ENCODE results near the gene RALY.

Gene RALY

DNA sequence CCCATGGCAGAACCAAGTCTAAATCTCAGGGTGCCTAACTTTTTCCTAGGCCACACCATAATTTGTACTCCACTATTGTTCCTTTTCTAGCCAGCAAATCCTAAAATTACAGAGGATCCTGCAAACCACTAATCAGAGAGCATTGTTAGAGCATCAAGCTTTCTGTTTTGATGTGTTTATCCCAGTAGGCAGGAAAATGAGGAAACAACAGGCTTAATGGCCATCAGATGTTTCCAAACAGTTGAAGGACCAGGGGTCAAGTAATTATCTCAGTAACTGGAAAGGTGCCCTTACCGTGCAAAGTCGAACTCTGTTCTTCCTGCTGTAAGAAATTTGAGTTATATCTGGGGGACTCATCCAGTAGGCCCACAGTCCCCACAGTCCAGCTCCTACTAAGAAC, 58.7 kb downstream of the RALY start:
- DNase-seq = no peak

DNA sequence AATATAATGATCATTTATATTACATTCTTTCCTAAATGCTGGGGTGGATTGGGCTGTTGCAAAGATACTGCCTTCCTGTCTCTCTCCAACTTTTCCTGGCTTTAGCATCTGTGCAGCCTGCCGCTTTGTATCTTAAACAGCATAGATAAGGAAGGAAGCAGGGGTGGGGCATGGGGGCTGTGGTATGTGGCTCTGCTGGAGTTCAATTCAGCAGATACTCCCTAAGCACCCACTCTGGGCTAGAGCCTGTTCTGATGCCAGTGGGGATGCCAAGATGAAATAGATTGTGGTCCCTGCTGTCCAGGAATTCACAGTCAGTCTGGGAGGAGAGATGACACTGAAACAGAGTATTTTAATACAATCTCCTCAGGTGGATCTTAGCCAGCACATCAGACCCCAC, 61.6 kb downstream of the RALY start:
- DNase-seq = no peak

DNA sequence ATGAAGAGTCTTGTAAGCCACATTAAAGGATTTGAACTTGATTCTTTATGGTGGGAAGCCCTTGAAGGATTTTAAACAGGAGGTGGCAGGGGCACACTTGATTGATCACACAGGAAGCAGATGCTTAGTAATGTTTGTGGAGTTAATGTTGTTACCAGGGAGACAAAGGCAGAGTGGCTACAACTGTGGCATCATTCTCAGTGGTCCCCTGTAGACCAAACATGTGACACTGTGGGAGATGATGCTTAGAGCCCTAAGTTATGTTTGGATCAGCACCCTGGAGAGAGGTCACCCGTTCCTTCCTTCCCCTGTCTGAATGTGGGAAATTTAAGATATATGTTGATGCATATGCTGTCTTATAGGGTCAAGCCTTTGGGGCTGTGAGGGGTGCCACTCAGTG, 65.1 kb downstream of the RALY start:
- peak; percentile 26 to 28 for DNase-seq

DNA sequence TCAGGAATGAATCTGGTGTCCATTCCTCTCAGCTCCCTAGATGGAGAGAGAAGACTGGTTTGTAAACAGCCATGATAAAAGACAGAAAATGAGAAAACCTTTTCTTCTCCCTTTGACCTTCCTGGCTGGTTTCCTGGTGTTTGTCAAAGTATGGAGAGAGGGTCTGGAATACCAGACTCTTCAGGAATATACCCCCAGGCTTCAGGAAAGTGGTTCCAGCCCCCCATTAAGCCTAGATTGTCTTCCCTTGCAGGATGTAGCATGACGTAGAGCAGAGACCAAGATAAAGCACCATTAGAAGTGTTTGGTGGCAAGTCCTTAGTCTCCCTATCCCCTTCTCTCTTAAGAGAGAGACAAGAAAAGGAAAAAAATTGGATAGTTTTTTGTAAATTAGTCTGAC, 67.3 kb downstream of the RALY start:
- no peak for DNase-seq

DNA sequence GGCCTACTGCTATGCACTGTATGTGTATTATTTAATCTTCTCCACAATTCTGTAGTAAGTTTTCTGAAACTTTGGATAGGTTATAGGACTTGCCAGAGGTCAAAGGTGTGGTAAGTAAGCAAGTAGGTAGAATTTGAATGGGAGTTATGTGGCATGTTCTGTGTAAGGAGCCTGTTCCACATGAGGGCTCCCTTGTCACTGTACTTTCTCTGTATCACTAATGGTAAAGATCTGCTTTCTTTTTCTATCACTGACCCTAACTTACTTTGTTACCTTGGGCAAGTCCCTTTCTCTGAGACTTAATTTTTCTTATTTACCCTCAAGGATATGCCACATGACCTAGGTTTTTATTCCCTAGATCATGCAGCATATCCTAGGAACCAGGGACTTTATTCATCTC, 68.0 kb downstream of the RALY start:
- no peak for DNase-seq

DNA sequence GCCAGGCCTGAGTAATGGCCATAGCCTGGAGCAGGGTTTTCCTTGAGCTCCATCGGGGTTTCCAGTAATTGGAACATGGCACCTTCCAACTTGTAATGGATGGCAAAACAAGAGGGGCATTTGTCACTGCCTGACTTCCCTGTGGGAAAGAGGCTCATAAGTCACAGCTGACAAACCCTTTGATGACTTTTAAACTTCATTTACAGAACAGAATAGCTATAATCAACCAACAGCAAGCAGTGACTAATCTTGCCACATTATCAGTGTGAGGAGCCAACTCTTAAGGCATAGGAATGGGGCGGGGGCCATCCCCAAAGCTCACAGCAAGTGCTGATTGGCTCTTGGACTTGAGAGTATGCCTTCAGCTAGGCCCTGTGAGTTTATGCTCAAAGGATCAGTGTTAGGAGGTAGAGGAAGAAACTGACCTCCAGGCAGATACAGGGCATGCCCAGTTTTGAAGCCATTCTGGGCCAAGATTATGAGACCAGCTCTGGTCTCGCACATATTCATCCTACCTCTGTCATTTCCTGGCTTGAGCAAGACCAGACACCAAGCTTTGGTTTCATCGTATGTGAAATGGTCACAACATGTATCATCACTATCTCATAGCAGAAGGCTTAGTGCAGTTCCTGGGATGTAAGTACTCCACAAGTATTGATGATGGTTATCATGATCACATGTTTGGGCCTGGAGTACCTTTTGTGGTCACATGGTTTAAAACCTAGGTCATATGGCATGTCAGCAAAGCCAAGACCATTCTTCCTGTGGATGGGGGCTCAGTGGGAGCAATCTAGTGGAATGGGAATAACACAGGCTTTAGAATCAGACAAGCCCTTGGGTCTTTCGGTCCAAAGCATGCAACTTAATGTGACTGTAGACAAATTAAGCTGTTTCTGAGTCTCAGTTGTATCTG, 69.1 kb downstream of the RALY start:
- no peak for DNase-seq

DNA sequence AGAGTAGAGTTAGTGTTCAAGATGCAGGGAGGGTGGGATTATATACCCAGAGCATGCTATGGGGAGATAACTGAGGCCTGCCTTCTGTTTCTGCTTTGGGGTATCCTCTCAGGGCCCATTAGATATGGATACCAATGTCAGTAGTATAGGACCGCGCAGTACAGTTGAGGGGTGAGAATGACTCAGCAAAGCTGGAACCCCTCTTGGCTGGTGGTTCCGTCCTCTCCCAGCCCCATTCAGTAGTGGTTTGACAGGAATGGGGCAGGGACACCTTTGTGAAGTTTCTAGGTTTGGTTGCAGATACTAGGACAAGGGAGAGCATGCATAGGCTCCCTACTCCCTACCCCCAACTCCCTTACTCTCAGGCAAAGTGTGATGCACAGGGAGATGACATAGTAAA, 70.6 kb downstream of the RALY start:
- no peak for DNase-seq

DNA sequence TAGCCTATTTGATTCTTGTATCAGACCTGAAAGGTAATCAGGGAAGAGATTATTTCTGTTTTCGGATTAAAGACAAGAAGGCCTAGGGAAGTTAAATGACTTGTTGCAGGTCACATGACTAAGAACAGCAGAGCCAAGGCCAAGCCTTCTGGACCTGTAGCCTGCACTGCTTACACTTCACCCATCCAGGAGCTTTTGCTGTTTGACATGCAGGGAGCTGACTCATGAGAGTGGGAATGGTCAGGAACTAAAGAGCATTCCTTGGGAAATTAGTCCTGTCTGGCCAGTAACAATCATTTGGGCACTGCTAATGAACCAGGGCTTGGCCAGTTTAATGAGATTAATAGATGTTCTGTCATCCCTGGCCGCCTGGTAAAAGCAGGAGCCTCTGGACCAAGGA, 71.5 kb downstream of the RALY start:
- no peak for DNase-seq

DNA sequence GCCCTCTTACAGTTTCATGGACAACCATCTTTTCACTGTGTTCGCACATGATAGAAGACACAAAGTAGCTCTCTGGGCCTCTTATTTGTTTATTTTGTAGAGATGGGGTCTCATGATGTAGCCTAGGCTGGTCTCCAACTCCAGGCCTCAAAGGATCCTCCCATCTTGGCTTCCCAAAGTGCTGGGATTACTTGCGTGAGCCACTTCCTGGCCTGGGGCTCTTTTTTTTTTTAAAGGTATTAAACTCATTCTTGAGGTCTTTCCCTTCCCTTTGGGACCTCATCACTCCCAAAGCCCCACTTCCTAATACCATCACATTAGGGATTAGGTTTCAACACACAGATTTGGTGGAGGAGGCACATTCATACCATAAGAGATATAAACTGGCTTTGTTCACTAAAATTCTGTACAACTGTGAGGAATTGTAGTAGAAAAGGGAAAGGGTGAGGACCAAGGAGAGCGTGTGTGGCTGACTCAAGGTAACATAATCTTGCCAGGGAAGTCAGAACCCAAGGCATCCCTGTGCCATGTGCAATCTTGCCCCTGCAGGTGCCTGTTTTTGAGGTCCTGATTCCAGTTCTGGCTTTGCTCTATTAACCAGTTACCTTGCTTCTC, 72.9 kb downstream of the RALY start:
- no peak for DNase-seq

DNA sequence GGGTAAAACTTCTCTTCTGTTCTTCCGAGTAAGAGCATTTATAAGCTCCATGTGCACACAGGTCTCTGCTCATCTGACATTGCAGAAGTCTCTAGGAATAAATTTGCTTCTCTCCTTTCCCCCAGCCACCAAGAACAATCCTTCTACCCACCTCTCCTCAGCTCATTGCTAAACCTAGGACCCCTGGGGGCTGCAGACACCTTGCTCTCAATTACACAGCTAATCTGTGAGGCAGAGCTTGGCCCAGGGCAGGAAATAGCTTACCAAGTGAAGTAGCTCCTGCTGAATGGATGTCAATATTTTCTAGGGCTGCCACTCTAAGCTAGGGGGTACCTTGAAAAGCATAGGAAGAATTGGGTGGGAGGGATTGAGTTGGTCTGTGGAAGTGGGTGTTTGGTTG, 74.3 kb downstream of the RALY start:
- no peak for DNase-seq

DNA sequence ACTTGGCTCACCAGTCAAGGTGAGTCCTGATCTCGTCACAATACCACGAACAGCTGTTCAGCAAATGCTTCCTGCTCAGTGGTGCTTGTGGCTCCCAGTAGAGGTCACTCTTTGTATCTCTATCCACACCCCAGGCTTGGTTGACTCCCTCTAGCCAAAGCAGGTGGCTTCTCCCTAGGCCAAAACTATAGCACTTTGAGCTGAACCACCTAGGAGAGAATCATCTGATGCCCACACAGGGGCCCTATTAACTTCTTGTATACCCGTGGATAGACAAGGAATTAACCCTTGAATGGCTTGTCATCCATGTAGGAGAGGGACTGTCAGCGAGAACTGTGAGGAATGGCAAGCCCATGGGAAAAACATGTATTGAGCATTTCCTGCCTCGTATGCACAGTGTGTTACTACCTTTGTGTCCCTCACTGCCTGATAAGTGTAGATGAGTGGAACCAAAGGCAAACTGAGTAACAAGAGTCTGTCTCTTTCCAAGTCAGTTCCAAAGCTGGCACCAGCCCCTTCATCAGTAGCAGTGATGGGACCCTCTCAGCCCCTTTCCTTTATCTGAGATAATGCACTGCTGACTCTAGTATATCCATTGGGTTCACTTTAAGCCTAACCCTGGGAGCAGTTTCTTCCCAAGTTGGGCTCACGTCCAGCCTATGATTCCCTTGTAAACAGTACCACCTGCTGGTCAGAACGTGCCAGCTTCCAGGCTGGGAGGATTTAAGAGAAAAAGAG, 75.8 kb downstream of the RALY start:
- DNase-seq = peak; percentile 54 to 64

DNA sequence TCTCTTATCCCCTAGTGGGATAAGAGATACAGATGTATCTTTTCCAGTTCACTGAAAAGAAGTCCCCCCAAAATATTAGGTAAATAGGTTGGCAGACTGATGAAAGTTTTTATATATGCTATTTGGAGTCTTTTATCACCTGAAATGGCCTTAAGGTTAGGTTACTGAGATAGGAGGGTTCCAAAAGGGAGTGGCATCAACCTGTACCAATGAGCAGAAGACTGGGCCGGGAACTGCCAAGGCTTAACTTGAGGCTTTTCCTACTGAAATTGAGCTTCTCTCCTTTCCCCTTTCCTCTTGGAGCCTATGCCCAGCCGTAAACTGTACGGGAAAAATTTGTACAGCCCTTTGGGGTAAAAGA, 76.3 kb downstream of the RALY start:
- no peak for DNase-seq

DNA sequence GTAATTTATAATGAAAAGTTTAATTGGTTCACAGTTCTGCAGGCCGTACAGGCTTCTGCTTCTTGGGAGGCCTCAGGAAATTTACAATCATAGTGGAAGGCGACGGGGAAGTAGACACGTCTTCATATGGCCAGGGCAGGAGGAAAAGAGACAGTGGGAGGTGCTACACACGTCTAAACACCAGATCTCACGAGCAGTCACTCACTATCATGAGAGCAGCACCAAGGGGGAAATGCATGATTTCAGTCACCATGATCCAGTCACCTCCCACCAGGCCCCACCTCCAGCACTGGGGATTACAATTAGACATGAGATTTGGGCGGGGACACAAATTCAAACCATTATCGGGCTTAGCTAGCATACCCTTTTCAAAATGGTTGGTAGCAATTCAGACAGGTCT, 77.1 kb downstream of the RALY start:
- DNase-seq = no peak

DNA sequence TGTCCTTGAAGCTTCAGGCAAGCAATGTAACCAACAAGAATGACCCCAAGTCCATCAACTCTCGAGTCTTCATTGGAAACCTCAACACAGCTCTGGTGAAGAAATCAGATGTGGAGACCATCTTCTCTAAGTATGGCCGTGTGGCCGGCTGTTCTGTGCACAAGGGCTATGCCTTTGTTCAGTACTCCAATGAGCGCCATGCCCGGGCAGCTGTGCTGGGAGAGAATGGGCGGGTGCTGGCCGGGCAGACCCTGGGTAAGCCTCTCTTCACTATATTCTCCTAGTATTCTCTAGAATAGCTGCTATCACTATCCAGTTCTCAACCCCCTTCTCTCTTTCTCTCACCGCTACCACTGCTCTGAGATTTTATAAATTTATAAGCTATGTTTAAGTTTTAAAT, 78.4 kb downstream of the RALY start:
- no peak for DNase-seq

DNA sequence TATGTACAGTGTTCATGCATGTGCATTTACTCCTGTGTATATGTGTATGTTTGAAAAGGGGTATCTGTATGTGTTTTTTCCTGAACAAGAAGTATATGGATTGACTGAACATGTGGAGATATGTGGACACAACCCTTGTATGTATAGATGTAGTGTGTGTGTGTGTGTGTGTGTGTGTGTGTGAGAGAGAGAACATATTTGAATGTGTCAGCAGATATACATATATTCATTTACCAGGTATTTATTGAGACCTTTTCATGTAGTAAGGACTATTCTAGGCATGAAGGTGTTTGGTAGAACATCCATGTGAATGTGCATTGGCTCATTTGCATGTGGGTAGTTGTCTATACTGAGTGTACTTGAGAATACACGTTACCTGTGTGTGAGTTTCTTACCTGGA, 79.1 kb downstream of the RALY start:
- no peak for DNase-seq

DNA sequence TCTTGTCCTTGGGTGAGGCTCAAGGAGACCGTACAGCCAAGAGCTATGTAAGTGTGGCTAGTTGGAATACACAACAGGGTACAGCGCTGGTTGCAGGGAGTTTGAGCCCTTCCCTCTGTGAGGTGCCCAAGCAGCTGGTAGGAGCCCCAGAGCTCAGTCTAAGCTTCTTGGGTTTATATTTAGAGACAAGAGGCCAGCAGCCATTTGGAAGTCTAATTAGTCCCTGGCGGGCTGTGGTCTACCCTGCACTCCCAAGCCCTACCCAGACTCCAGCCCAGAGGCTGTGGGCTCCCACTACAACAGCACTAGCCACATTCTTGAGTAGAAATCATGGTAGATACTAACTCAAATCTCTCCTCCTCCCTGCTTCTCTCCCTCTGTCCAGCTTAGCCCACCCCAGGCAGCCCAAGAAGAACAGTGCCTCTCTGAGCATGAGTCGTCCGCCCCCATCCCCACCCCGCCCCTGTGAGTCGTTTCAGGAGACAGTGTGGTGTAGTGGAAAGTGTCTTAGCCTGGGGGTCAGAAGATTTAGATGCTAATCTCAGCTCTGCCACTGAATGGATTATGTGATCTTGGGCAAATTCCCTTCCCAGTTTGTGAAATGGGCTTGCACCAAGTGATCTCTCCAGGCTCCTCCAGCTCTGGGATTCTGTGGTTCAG, 80.5 kb downstream of the RALY start:
- DNase-seq = no peak

DNA sequence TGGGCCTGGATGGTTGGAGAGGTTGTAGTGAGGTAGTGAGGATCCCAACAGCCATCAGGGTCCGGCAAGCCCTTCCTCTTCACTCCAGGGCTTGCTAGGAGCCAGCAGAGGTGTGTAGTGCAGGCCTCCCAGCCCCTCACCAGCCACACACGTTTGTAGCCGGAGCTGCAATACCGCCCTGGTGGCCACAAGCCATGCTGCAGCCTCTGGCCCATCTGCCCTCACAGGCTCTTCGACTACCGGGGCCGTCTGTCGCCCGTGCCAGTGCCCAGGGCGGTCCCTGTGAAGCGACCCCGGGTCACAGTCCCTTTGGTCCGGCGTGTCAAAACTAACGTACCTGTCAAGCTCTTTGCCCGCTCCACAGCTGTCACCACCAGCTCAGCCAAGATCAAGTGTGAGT, 81.9 kb downstream of the RALY start:
- DNase-seq = no peak

DNA sequence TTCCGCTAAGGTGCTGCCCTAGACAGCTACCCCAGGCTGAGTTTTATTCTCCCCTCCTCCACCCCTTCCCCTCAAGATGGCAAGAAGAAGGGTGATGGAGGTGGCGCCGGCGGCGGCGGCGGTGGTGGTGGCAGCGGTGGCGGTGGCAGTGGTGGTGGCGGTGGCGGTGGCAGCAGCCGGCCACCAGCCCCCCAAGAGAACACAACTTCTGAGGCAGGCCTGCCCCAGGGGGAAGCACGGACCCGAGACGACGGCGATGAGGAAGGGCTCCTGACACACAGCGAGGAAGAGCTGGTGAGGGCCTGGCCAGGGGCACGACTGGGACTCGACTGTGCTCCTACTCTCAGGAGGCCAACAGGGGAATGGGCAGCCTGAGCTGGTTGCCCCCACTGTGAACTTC, 83.2 kb downstream of the RALY start:
- no peak for DNase-seq

DNA sequence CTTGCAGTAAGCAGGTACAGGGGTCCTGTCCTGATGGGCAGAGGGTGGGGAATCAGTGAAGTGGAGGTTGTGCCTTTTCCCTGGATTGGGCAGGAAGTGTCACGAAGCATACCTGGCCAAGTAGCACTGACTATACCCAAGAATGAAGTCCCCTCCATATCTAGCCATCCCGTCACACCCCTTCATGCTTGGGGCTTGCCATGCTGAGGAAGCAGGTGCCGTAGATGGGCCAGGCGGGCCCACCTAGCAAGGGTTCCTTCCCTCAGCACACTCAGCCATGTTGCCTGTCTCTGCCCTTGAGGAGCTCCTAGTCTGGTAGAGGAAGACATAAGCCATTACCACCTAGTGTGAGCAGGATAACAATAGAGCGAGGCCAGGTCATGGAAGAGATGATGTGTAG, 84.8 kb downstream of the RALY start:
- DNase-seq = no peak

DNA sequence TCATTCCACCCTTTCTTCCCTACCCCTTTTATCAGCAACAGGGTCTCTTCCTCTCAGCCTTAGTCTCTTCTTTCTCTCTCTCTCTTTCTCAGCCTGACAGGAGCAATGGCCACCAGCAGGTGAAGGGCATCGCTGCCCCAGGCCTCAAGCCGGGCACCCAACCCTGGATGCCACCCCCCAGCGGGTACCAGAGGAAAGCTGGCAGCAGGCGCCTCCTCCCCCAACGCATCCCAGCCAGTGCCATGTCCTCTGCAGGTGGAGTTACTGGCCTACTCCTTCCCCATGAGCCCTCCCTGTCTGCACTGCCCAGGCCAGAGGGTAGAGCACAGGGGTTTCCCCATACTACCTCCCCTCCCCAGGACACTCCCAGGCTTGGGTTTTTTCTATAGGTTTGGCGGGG, 86.1 kb downstream of the RALY start:
- DNase-seq = no peak

DNA sequence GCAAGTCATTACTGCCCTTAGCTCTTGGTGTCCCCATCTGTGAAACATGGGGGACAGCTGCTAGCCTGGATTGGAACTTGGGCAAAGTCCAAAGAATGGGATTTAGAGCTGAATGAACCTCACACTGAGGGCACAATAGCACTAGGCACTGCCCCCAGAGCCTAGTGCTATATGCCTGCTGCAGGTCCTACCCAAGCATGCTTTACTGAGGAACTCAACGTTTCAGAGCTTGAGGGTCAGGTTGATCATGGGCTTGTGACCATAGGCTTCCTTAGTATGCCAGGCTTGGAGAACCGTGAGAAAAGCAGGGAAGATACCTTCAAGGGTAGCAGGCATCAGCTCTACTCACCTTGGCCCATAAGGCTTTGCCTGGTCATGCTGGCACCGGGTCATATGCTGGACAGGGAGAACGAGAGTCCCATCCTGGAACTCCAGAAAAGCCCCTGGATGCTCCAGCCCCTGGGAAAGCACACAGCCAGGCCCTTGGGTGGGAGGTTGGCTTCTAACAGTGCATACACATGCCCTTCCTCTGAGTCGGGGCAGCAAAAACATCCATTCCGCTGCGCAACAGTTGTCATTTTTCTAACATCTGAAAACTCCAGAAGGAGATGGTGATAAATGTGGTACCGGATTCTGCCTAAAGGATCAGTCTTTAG, 88.6 kb downstream of the RALY start:
- no peak for DNase-seq

DNA sequence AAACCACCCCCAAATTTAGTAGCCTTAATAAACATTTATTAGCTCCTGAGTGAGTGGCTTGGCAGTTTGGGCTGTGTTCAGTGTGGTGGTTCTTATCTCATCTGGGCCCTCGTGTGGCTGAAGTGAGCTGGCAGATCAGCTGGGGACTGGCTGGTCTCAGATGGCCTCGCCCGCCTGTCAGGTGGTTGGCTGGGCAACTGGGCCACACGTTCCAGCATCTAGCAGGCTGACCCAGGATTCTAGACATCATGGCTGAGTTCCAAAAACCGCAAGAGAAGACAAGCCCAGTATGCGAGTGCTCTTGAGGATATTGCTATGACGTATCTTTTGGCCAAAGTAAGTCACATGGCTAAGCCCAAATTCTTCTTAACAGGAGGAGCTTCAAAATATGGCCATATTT, 89.4 kb downstream of the RALY start:
- DNase-seq = no peak

DNA sequence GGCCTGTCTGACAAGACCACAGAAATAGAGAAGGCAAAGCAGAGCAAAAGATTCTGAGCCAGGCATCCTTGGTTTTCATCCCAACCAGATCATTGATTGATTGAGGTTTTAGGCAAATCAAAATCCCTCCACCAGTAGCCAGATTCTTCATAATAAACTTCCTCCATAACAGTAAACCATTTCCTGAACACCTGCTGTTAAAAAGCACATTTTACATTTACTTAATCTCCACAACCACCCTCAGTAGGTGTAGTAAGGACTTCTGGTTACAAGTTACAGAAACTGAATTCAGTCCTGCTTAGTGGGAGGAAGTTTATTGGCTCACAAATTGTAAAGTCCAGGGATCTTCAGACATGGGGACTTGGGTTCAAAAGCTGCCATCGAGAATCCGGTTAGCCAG, 90.1 kb downstream of the RALY start:
- no peak for DNase-seq
